GM19467 (cell line): Measurements from ENCODE around the gene ITPK1.
A peak's percentile ranks its signal among the peaks of the same experiment; 100 is the strongest.

ENCODE experiments used
- ATAC-seq: cut with Tn5 transposase; IDR thresholded peaks from one replicate; pipeline ENCODE4 v1.9.1; 2021; ENCODE audit warnings: mild to moderate bottlenecking, moderate library complexity; ENCODE audit not compliant: unreplicated experiment

Gene ITPK1

GRCh38 chr14:92959189-92959531, 156.6 kb downstream of the ITPK1 start:
- ATAC-seq = no peak

GRCh38 chr14:92958373-92959188, 157.1 kb downstream of the ITPK1 start:
- ATAC-seq = no peak

- no peak for ATAC-seq
Measured at GRCh38 chr14:92956961-92957360, 158.8 kb downstream of the ITPK1 start.

GRCh38 chr14:92955381-92955780, 160.3 kb downstream of the ITPK1 start:
- no peak for ATAC-seq

GRCh38 chr14:92954933-92955332, 160.8 kb downstream of the ITPK1 start:
- ATAC-seq = no peak

GRCh38 chr14:92953526-92953925, 162.2 kb downstream of the ITPK1 start:
- ATAC-seq = no peak

- no peak for ATAC-seq
Measured at GRCh38 chr14:92952481-92953298, 163.0 kb downstream of the ITPK1 start.

GRCh38 chr14:92951912-92952471, 163.7 kb downstream of the ITPK1 start:
- peak; percentile 79 for ATAC-seq

GRCh38 chr14:92951261-92951660, 164.5 kb downstream of the ITPK1 start:
- no peak for ATAC-seq

- ATAC-seq = no peak
Measured at GRCh38 chr14:92950773-92951172, 165.0 kb downstream of the ITPK1 start.

GRCh38 chr14:92950193-92950540, 165.6 kb downstream of the ITPK1 start:
- ATAC-seq = no peak

- no peak for ATAC-seq
Measured at GRCh38 chr14:92949496-92950192, 166.1 kb downstream of the ITPK1 start.

- no peak for ATAC-seq
Measured at GRCh38 chr14:92948647-92949046, 167.1 kb downstream of the ITPK1 start.

- no peak for ATAC-seq
Measured at GRCh38 chr14:92946847-92947545, 168.7 kb downstream of the ITPK1 start.

GRCh38 chr14:92945959-92946846, 169.5 kb downstream of the ITPK1 start:
- ATAC-seq = no peak

- no peak for ATAC-seq
Measured at GRCh38 chr14:92945544-92945943, 170.2 kb downstream of the ITPK1 start.

GRCh38 chr14:92944976-92945375, 170.7 kb downstream of the ITPK1 start:
- ATAC-seq = no peak

- no peak for ATAC-seq
Measured at GRCh38 chr14:92943855-92944570, 171.7 kb downstream of the ITPK1 start.
